HEK293T (cell line): ENCODE measurements around the gene GPD1.
"Not testable (repeated sequence)": the region's sequence is repeated elsewhere in the genome, so short reads cannot be mapped to it uniquely, and the experiment has no call there.

Experiments used
- CTCF ChIA-PET: fragments of 350-600 bp; formaldehyde crosslinking; extraction: SDS; loops from one replicate; lab custom pipeline; 2021; ENCODE audit warnings: antibody characterized with exemption, inconsistent platforms; lab: Yijun Ruan, JAX
- POLR2A ChIA-PET: fragments of 350-600 bp; formaldehyde crosslinking; extraction: SDS; loops from one replicate; lab custom pipeline; 2020; ENCODE audit warnings: antibody characterized with exemption, inconsistent platforms; lab: Yijun Ruan, JAX
- DNase-seq: peaks from one replicate; pipeline ENCODE4 v3.0.0; 2012; ENCODE audit warnings: mixed read lengths; ENCODE audit errors: extremely low spot score
- ARNT ChIP-seq: fragments of 450-650 bp; IDR thresholded peaks from 2 replicates; pipeline ENCODE4 v1.6.1; 2017; ENCODE audit warnings: mild to moderate bottlenecking
- BHLHE40 ChIP-seq: fragments of 450-650 bp; IDR thresholded peaks from 2 replicates; pipeline ENCODE4 v1.6.1; 2016; ENCODE audit warnings: mild to moderate bottlenecking, moderate library complexity, borderline replicate concordance
- CTBP1 ChIP-seq: fragments of 450-650 bp; IDR thresholded peaks from 2 replicates; pipeline ENCODE4 v1.6.1; 2016; ENCODE audit warnings: borderline replicate concordance
- ELF4 ChIP-seq: fragments of 450-650 bp; IDR thresholded peaks from 2 replicates; pipeline ENCODE4 v1.6.1; 2017; ENCODE audit warnings: antibody characterized with exemption
- FOXA1 ChIP-seq: fragments of 450-650 bp; IDR thresholded peaks from 2 replicates; pipeline ENCODE4 v1.6.1; 2016; ENCODE audit warnings: mild to moderate bottlenecking
- FOXK2 ChIP-seq: fragments of 450-650 bp; IDR thresholded peaks from 2 replicates; pipeline ENCODE4 v1.6.1; 2016; ENCODE audit warnings: mild to moderate bottlenecking
- FOXM1 ChIP-seq: fragments of 450-650 bp; IDR thresholded peaks from 2 replicates; pipeline ENCODE4 v1.6.1; 2017; ENCODE audit warnings: mild to moderate bottlenecking, borderline replicate concordance
- HDGF ChIP-seq: fragments of 450-650 bp; IDR thresholded peaks from 2 replicates; pipeline ENCODE4 v1.6.1; 2017; ENCODE audit warnings: antibody characterized with exemption, borderline replicate concordance
- L3MBTL2 ChIP-seq: fragments of 450-650 bp; conservative IDR thresholded peaks from 2 replicates; pipeline ENCODE4 v1.6.1; 2016; ENCODE audit warnings: mild to moderate bottlenecking
- LEF1 ChIP-seq: fragments of 450-650 bp; IDR thresholded peaks from 2 replicates; pipeline ENCODE4 v1.6.1; 2017; ENCODE audit warnings: mild to moderate bottlenecking, borderline replicate concordance
- NFRKB ChIP-seq: fragments of 450-650 bp; IDR thresholded peaks from 2 replicates; pipeline ENCODE4 v1.6.1; 2016; ENCODE audit warnings: mild to moderate bottlenecking, moderate library complexity
- PKNOX1 ChIP-seq: fragments of 450-650 bp; IDR thresholded peaks from 2 replicates; pipeline ENCODE4 v1.6.1; 2016
- SP1 ChIP-seq: fragments of 450-650 bp; IDR thresholded peaks from 2 replicates; pipeline ENCODE4 v1.6.1; 2017
- SUZ12 ChIP-seq: fragments of 450-650 bp; IDR thresholded peaks from 2 replicates; pipeline ENCODE4 v1.6.1; 2016; ENCODE audit warnings: mild to moderate bottlenecking
- TARDBP ChIP-seq: fragments of 450-650 bp; IDR thresholded peaks from 2 replicates; pipeline ENCODE4 v1.6.1; 2016
- ZNF384 ChIP-seq: fragments of 450-650 bp; IDR thresholded peaks from 2 replicates; pipeline ENCODE4 v1.6.1; 2016

GPD1 gene

GRCh38 chr12:50147281-50147680 lies 43.5 kb downstream of the GPD1 start:
- ChIA-PET CTCF (no interaction called here), POLR2A (no interaction called here)
- no peak for DNase-seq
- TF ChIP-seq FOXK2, result no peak
- TF ChIP-seq ELF4, result no peak
- no peak for TF ChIP-seq SP1
- TF ChIP-seq TARDBP, result no peak
- TF ChIP-seq ZNF384, result no peak
- TF ChIP-seq CTBP1, result no peak
- TF ChIP-seq NFRKB, result no peak
- no peak for TF ChIP-seq FOXM1
- no peak for TF ChIP-seq SUZ12

DNA sequence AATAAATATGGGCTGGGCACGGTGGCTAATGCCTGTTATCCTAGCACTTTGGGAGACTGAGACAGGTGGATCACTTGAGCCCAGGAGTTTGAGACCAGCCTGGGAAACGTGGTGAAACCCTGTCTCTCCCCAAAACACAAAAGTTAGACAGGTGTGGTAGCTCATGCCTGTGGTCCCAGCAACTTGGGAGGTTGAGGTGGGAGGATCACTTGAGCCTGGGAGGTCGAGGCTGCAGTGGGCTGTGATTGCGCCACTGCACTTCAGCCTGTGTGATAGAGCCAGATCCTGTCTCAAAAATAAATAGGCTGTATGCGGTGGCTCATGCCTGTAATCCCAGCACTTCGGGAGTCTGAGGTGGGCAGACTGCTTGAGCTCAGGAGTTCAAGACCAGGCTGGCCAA lies 44.2 kb downstream of the GPD1 start:
- POLR2A ChIA-PET, result interaction anchor here (1.4 kb wide), 1 partner anchor 19 kb away, joined by 3 read pairs; the partner anchor contains the start of gene CERS5
- DNase-seq, CTCF ChIA-PET: not testable (repeated sequence)

- POLR2A ChIA-PET, result interaction anchor here (0.9 to 1.4 kb wide), 3 partner anchors 18 to 65 kb away, joined by 3 to 4 read pairs (median 3); partner anchors contain the start of gene CERS5
- CTCF ChIA-PET, result interaction anchor here (0.7 kb wide), 1 partner anchor 37 kb away, joined by 3 read pairs; the partner anchor contains the start of gene COX14
- DNase-seq, result no peak
- TF ChIP-seq BHLHE40, result no peak
- TF ChIP-seq LEF1, result no peak
- no peak for TF ChIP-seq CTBP1
- no peak for TF ChIP-seq FOXM1
- no peak for TF ChIP-seq SP1
- TF ChIP-seq L3MBTL2, result no peak
- TF ChIP-seq FOXA1, result no peak
- no peak for TF ChIP-seq NFRKB
- no peak for TF ChIP-seq ARNT
- no peak for TF ChIP-seq ZNF384
- no peak for TF ChIP-seq PKNOX1
Measured at GRCh38 chr12:50149311-50149710, 45.5 kb downstream of the GPD1 start.

DNA sequence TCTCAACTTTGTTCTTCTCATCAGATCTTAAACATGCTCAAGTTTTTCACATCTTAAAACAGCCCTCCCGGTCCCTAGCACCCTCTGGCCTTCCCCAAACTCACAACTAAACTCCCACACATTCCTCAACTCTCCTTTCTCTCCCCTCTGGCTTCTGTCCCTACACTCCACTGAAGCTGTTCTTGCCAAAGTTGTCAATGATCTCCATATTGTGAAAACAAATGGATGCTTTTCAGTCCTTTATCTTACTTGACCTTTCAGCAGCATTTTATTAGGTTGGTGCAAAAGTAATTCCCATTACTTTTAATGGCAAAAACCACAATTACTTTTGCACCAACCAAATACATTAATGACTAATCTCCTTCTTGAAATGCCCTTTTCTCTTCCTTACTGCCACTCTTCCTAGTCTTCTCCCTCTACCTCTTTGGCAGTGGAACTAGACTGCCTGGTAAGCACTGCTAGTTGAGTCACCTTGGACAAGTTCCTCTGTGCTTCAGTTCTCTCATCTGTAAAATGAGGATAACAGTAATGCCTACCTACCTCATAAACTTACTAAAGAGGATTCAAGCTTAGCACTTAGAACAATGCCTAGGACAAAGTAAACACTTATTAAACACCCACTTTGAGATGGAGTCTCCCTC lies 47.4 kb downstream of the GPD1 start:
- CTCF ChIA-PET, result no interaction called here
- TF ChIP-seq SUZ12, result no peak
- TF ChIP-seq FOXK2, result no peak
- no peak for TF ChIP-seq L3MBTL2
- TF ChIP-seq PKNOX1, result no peak
- no peak for TF ChIP-seq NFRKB
- no peak for TF ChIP-seq SP1
- TF ChIP-seq FOXA1, result no peak
- TF ChIP-seq HDGF, result no peak
- no peak for TF ChIP-seq ARNT
- TF ChIP-seq BHLHE40, result no peak
- no peak for TF ChIP-seq TARDBP
- TF ChIP-seq FOXM1, result no peak
- TF ChIP-seq ZNF384, result no peak
- TF ChIP-seq ELF4, result no peak
- no peak for TF ChIP-seq CTBP1
- no peak for TF ChIP-seq LEF1
- no peak for DNase-seq
- POLR2A ChIA-PET, result no interaction called here

DNA sequence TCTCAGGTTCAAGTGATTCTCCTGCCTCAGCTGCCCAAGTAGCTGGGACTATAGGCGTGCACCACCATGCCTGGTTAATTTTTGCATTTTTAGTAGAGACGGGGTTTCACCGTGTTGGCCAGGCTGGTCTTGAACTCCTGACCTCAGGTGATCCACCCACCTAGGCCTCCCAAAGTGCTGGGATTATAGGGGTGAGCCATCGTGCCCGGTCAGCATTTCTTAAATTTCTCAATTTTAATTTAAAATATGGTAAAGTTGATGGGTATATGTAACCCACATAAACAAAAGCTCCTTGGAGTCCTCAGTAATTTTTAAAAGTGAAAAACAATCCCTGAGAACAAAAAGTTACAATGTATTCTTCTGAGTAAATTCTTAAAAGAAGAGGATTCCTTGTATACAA lies 51.1 kb downstream of the GPD1 start:
- CTCF ChIA-PET, result interaction anchor here (0.7 to 1.1 kb wide), 2 partner anchors 43 to 143 kb away, joined by 4 read pairs; partner anchors contain the start of gene COX14
- DNase-seq, POLR2A ChIA-PET: not testable (repeated sequence)

DNA sequence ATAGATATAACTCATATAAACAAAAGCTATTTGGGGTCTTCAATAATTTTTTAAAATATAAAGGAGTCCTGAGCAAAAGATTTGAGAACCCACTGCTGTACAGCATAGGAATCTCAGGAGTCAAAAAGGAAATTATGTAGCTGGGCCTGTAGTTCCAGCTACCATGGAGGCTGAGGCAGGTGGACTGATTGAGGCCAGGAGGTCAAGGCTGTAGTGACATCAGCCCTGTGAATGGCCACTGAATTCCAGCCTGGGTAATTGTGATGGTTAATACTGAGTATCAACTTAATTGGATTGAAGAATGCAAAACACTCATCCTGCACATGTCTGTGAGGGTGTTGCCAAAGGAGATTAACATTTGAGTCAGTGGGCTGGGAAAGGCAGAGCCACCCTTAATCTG lies 52.8 kb downstream of the GPD1 start:
- TF ChIP-seq ARNT (no peak), BHLHE40 (no peak), ZNF384 (no peak), CTBP1 (no peak), NFRKB (no peak), HDGF (no peak), PKNOX1 (no peak), LEF1 (no peak), FOXA1 (no peak), FOXM1 (no peak), SUZ12 (no peak), SP1 (no peak), TARDBP (no peak), ELF4 (no peak), L3MBTL2 (no peak), FOXK2 (no peak)
- DNase-seq, result no peak
- ChIA-PET CTCF (no interaction called here), POLR2A (interaction anchor here (0.8 to 1.4 kb wide), 2 partner anchors 9 to 11 kb away, joined by 3 to 11 read pairs; partner anchors contain the start of gene CERS5)
